ENCODE data around the gene CYB5R3.
"Not testable (repeated sequence)": the region's sequence is repeated elsewhere in the genome, so short reads cannot be mapped to it uniquely, and the experiment has no call there.

CYB5R3 gene

GRCh38 chr22:42613872-42614301 is 35.3 kb downstream of the CYB5R3 start:
- peak; percentile 41 for DNase-seq (ENCODE audit: low read depth)
- H3K4me3 ChIP-seq (ENCODE audit: control insufficient read depth, low read depth, low read length), result peak overlapping the region; percentile 72
- TF ChIP-seq CTCF (conservative IDR thresholded peaks at IDR 0.05; ENCODE audit: control insufficient read depth, insufficient read depth, low read depth, low read length), result no peak

GRCh38 chr22:42612336-42612735 is 36.9 kb downstream of the CYB5R3 start:
- H3K4me3 ChIP-seq (ENCODE audit: control insufficient read depth, low read depth, low read length), result no peak overlapping the region
- no peak for DNase-seq (ENCODE audit: low read depth)

GRCh38 chr22:42611051-42611450 is 38.1 kb downstream of the CYB5R3 start:
- DNase-seq (ENCODE audit: low read depth), result peak; percentile 55
- no peak overlapping the region for H3K4me3 ChIP-seq (ENCODE audit: control insufficient read depth, low read depth, low read length)
- TF ChIP-seq CTCF (conservative IDR thresholded peaks at IDR 0.05; ENCODE audit: control insufficient read depth, insufficient read depth, low read depth, low read length), result no peak

More at GRCh38 chr22:42612336-42612735, 36.9 kb downstream of the CYB5R3 start:
- TF ChIP-seq CTCF (conservative IDR thresholded peaks at IDR 0.05; ENCODE audit: control insufficient read depth, insufficient read depth, low read depth, low read length), result no peak

- no peak for DNase-seq (ENCODE audit: low read depth)
- TF ChIP-seq CTCF (conservative IDR thresholded peaks at IDR 0.05; ENCODE audit: control insufficient read depth, insufficient read depth, low read depth, low read length), result no peak
- H3K4me3 ChIP-seq (ENCODE audit: control insufficient read depth, low read depth, low read length), result no peak overlapping the region
Measured at GRCh38 chr22:42610186-42610585, 39.0 kb downstream of the CYB5R3 start.

- H3K4me3 ChIP-seq (ENCODE audit: control insufficient read depth, low read depth, low read length), result peak overlapping the region; percentile 9
- no peak for TF ChIP-seq CTCF (conservative IDR thresholded peaks at IDR 0.05; ENCODE audit: control insufficient read depth, insufficient read depth, low read depth, low read length)
- peak; percentile 75 for DNase-seq (ENCODE audit: low read depth)
Measured at GRCh38 chr22:42608823-42609361, 40.3 kb downstream of the CYB5R3 start.

- no peak for DNase-seq (ENCODE audit: low read depth)
- TF ChIP-seq CTCF (conservative IDR thresholded peaks at IDR 0.05; ENCODE audit: control insufficient read depth, insufficient read depth, low read depth, low read length), result no peak
- no peak overlapping the region for H3K4me3 ChIP-seq (ENCODE audit: control insufficient read depth, low read depth, low read length)
Measured at GRCh38 chr22:42608136-42608822, 40.9 kb downstream of the CYB5R3 start.

- not testable (repeated sequence) for H3K4me3 ChIP-seq (ENCODE audit: control insufficient read depth, low read depth, low read length); DNase-seq (ENCODE audit: low read depth)
Measured at GRCh38 chr22:42607641-42608040, 41.6 kb downstream of the CYB5R3 start.
